ENCODE measurements around the gene TMC8. TPM values are rescaled to one million over a fixed set of nuclear protein-coding genes. Genes with fewer than 3 reads are reported as not detected.
"Not testable (repeated sequence)": the region's sequence is repeated elsewhere in the genome, so short reads cannot be mapped to it uniquely, and the experiment has no call there.

The TMC8 gene
- total RNA-seq, 1 donor from 2014 or later = 18.2 TPM

GRCh38 chr17:78110363-78111015, 20.1 kb upstream of the TMC8 start:
- DNase-seq (ENCODE audit: low spot score) = no peak

GRCh38 chr17:78111016-78111726, 19.4 kb upstream of the TMC8 start:
- DNase-seq (ENCODE audit: low spot score) = no peak

GRCh38 chr17:78111727-78112517, 18.6 kb upstream of the TMC8 start:
- no peak for DNase-seq (ENCODE audit: low spot score)

- no peak for DNase-seq (ENCODE audit: low spot score)
Measured at GRCh38 chr17:78112518-78113471, 17.8 kb upstream of the TMC8 start.

- no peak for DNase-seq (ENCODE audit: low spot score)
Measured at GRCh38 chr17:78113804-78114785, 16.5 kb upstream of the TMC8 start.

- DNase-seq (ENCODE audit: low spot score) = no peak
Measured at GRCh38 chr17:78114831-78115723, 15.5 kb upstream of the TMC8 start.

GRCh38 chr17:78115803-78116202, 14.8 kb upstream of the TMC8 start:
- DNase-seq (ENCODE audit: low spot score) = not testable (repeated sequence)

GRCh38 chr17:78116411-78116810, 14.2 kb upstream of the TMC8 start:
- no peak for DNase-seq (ENCODE audit: low spot score)

GRCh38 chr17:78117027-78117981, 13.3 kb upstream of the TMC8 start:
- DNase-seq (ENCODE audit: low spot score) = no peak

- DNase-seq (ENCODE audit: low spot score) = no peak
Measured at GRCh38 chr17:78118801-78119241, 11.8 kb upstream of the TMC8 start.

GRCh38 chr17:78120537-78120936, 10.0 kb upstream of the TMC8 start:
- no peak for DNase-seq (ENCODE audit: low spot score)

GRCh38 chr17:78120971-78121800, 9.4 kb upstream of the TMC8 start:
- no peak for DNase-seq (ENCODE audit: low spot score)

- DNase-seq (ENCODE audit: low spot score) = no peak
Measured at GRCh38 chr17:78121801-78122215, 8.8 kb upstream of the TMC8 start.

GRCh38 chr17:78122216-78122930, 8.2 kb upstream of the TMC8 start:
- no peak for DNase-seq (ENCODE audit: low spot score)

GRCh38 chr17:78122931-78123249, 7.7 kb upstream of the TMC8 start:
- DNase-seq (ENCODE audit: low spot score) = no peak

- DNase-seq (ENCODE audit: low spot score) = no peak
Measured at GRCh38 chr17:78123258-78123929, 7.2 kb upstream of the TMC8 start.

Data from ureter (tissue), 1 donor.